GM12872 (cell line): Measurements from ENCODE around the gene SUGCT.

Experiments
- CTCF ChIP-seq: IDR thresholded peaks from 3 replicates; pipeline ENCODE4 v1.5.1; 2011; ENCODE audit warnings: low read depth, mild to moderate bottlenecking, low read length, moderate library complexity; ENCODE audit not compliant: insufficient read depth

SUGCT gene

GRCh38 chr7:40099837-40100236, 35.0 kb upstream of the SUGCT start:
- TF ChIP-seq CTCF = no peak

GRCh38 chr7:40101201-40101600, 33.6 kb upstream of the SUGCT start:
- no peak for TF ChIP-seq CTCF

- no peak for TF ChIP-seq CTCF
Observed at GRCh38 chr7:40102897-40103296, 31.9 kb upstream of the SUGCT start.

GRCh38 chr7:40105879-40106473, 28.8 kb upstream of the SUGCT start:
- no peak for TF ChIP-seq CTCF

GRCh38 chr7:40115936-40116335, 18.9 kb upstream of the SUGCT start:
- no peak for TF ChIP-seq CTCF

- no peak for TF ChIP-seq CTCF
Observed at GRCh38 chr7:40120020-40120419, 14.8 kb upstream of the SUGCT start.

- TF ChIP-seq CTCF = no peak
Observed at GRCh38 chr7:40122940-40123254, 11.9 kb upstream of the SUGCT start.
